Heart right ventricle (tissue), 16 donors: ENCODE results near the gene HNRNPA3. TPM values are rescaled to one million over a fixed set of nuclear protein-coding genes. Genes with fewer than 3 reads are reported as not detected.

Experiments used
- ATAC-seq, 8 donors: fragments of 200-7000 bp; cut with Tn5 transposase; one replicate each; pipeline ENCODE4 v1.9.1; 2020; ENCODE audit warnings: mild to moderate bottlenecking in 8 of 8, moderate library complexity in 8 of 8, moderate number of reproducible peaks in 1 of 8
- DNase-seq, 2 donors: peaks; one replicate each; pipeline ENCODE4 v3.0.0-alpha.2; 2020
- H3K27ac ChIP-seq, 10 donors: fragments of 200-600 bp; sonication (generic) in 2 of 10; one replicate each; pipeline versions ENCODE4 v1.5.0 to v1.8.0; 2020 to 2022; ENCODE audit warnings: mild to moderate bottlenecking in 3 of 10
- H3K27me3 ChIP-seq, 7 donors: fragments of 200-600 bp; one replicate each; pipeline ENCODE4 v1.8.0; 2021 to 2022; ENCODE audit warnings: mild to moderate bottlenecking in 2 of 7
- H3K36me3 ChIP-seq, 9 donors: fragments of 200-600 bp; sonication (generic) in 1 of 9; one replicate each; pipeline versions ENCODE4 v1.5.0 to v1.8.0; 2020 to 2022; ENCODE audit warnings: mild to moderate bottlenecking in 2 of 9
- H3K4me1 ChIP-seq, 9 donors: fragments of 200-600 bp; sonication (generic) in 1 of 9; one replicate each; pipeline versions ENCODE4 v1.5.0 to v1.8.0; 2020 to 2022; ENCODE audit warnings: mild to moderate bottlenecking in 4 of 9
- H3K4me3 ChIP-seq, 10 donors: fragments of 200-600 bp; sonication (generic) in 2 of 10; one replicate each; pipeline versions ENCODE4 v1.5.0 to v1.8.0; 2020 to 2022; ENCODE audit warnings: mild to moderate bottlenecking in 7 of 10, moderate library complexity in 2 of 10
- H3K9me3 ChIP-seq, 11 donors: fragments of 200-600 bp in 10 of 11; sonication (generic) in 2 of 11; one replicate each; pipeline versions ENCODE4 v1.5.0 to v1.8.0; 2013 to 2022; ENCODE audit warnings: mild to moderate bottlenecking in 2 of 11, control low read depth in 1 of 11, moderate library complexity in 1 of 11
- CTCF ChIP-seq, 9 donors: fragments of 200-600 bp; sonication (generic) in 2 of 9; IDR thresholded peaks; one replicate each; pipeline versions ENCODE4 v1.5.0 to v1.8.0; 2021 to 2022; ENCODE audit warnings: antibody characterized with exemption in 9 of 9, mild to moderate bottlenecking in 5 of 9, moderate library complexity in 1 of 9
- WGBS, 2 donors: extraction: QIAGEN DNeasy Blood & Tissue Kit; methylation state at CpG; one replicate each; pipeline ENCODE4 v1.1.7; 2013; ENCODE audit warnings: inconsistent platforms in 1 of 2; 5-methylcytosine and 5-hydroxymethylcytosine counted together
- intact Hi-C, 10 donors: fragments of 100-400 bp; cut with DNase I; formaldehyde crosslinking; loops; one replicate each; pipeline versions ENCODE4 v1.11.1 to v1.14.2; 2022
- polyA plus RNA-seq, 2 donors: library from polyadenylated mRNA; stranded (reverse); fragments of 200-250 nt; gene quantifications; one replicate each; pipeline ENCODE4 v1.2.3, GENCODE V29; 2013
- total RNA-seq, 10 donors: library from RNA; stranded (reverse); fragmentation: NEBNext Ultra II Directional in 3 of 10; extraction: Animal tissue kit (Norgen Biotek cat#: 25700) in 3 of 10; gene quantifications; one replicate each; pipeline versions ENCODE4 v1.2.1 to v1.2.4, GENCODE V29; 2021 to 2023
- donor health status: Arrhythmogenic right ventricular cardiomyopathy.
- donor health status: ischemic (EF 13 %, LVEDD 7.1; RV severe dilation, severe dysfunction).
- donor health status: healthy with polysubstance abuse.
- donor health status: DM: no; HTN: yes; CAD: no.
- donor health status: DM: no; HTN: no; CAD: no.
- donor health status: ischemic (EF 25% LVEDD 6.9; RV normal size, moderate dysfunction).
- donor health status: ischemic (EF 25% LVEDD 5.7; RV mildly dilated, moderate dysfunction).
- donor health status: healthy.
- donor health status: DM: yes; HTN: yes; CAD: no.
- donor health status: Ischemic cardiomyopathy.
- donor health status: ischemic (EF 35%, LVEDD 5.7; RV mildly dilated, moderate dysfunction).
- donor health status: nonischemic (EF 11% LVEDD 7.7; RV severe dilation, severe dysfunction).
- donor health status: DM: yes; HTN: yes; CAD: no.
- donor health status: PGD.
- donor health status: ischemic (EF 29% LVEDD 5.4; RV normal size, mild dysfunction).
- donor health status: nonischemic (EF 23%, LVEDD 6.1; RV moderate dilation, normal function).

The HNRNPA3 gene
- total and polyA plus RNA-seq, 12 donors: 63.7 to 93.8 (median 80.1) TPM

- H3K36me3 ChIP-seq: no peaks in the 10 kb centered on the region
- no peaks in the 10 kb centered on the region for H3K9me3 ChIP-seq
- no peak for TF ChIP-seq CTCF (IDR thresholded peaks at IDR 0.05)
- no peak overlapping the region for H3K27ac ChIP-seq
- WGBS, 2 donors: 65 to 66% methylated on average over 3 of the region's 3 CpGs
- no peaks in the 10 kb centered on the region for H3K27me3 ChIP-seq
- no peak for ATAC-seq
- no peak for DNase-seq
- intact Hi-C loops: no loop called here
- H3K4me3 ChIP-seq: no peak overlapping the region
- no peaks in the 10 kb centered on the region for H3K4me1 ChIP-seq
Observed at GRCh38 chr2:177201919-177202346, 10.7 kb upstream of the HNRNPA3 start.

- H3K36me3 ChIP-seq: no peaks in the 10 kb centered on the region
- no peak overlapping the region for H3K4me3 ChIP-seq
- TF ChIP-seq CTCF (IDR thresholded peaks at IDR 0.05): no peak
- H3K27ac ChIP-seq: no peak overlapping the region
- H3K4me1 ChIP-seq: peaks cover 0 to 4% (median 0%) of the 10 kb centered on the region in 9 donors
- no peaks in the 10 kb centered on the region for H3K27me3 ChIP-seq
- no peak for ATAC-seq
- intact Hi-C loops: no loop called here
- 79 to 80% methylated on average over 3 of the region's 3 CpGs for WGBS, 2 donors
- DNase-seq: no peak
- H3K9me3 ChIP-seq: no peaks in the 10 kb centered on the region
Observed at GRCh38 chr2:177204417-177204816, 8.2 kb upstream of the HNRNPA3 start.

- peak in 1 of 8 donors; percentile 26 for ATAC-seq
- Histone ChIP-seq H3K4me1 (peaks cover 0 to 19% (median 12%) of the 10 kb centered on the region in 9 donors), H3K4me3 (no peak overlapping the region), H3K27me3 (no peaks in the 10 kb centered on the region), H3K27ac (no peak overlapping the region), H3K36me3 (no peaks in the 10 kb centered on the region), H3K9me3 (no peaks in the 10 kb centered on the region)
- WGBS, 2 donors: 40 to 57% methylated on average over 2 of the region's 2 CpGs
- no peak for TF ChIP-seq CTCF (IDR thresholded peaks at IDR 0.05)
- DNase-seq: no peak
- intact Hi-C loops: loop anchor here in 3 of 10 donors (5.0 kb wide), 2 partner anchors 35 to 40 kb away; no protein-coding TSS in a partner anchor
Observed at GRCh38 chr2:177207101-177207500, 5.5 kb upstream of the HNRNPA3 start.

GRCh38 chr2:177211169-177211568 is 1.4 kb upstream of the HNRNPA3 start:
- 64 to 65% methylated on average over 7 of the region's 7 CpGs for WGBS, 2 donors
- peaks cover 0 to 23% (median 7%) of the 10 kb centered on the region in 9 donors for H3K36me3 ChIP-seq
- peak overlapping the region in 8 of 10 donors; percentile 69 to 96 (median 88) for H3K4me3 ChIP-seq
- H3K27me3 ChIP-seq: no peaks in the 10 kb centered on the region
- no peak for ATAC-seq
- TF ChIP-seq CTCF (IDR thresholded peaks at IDR 0.05): no peak
- H3K4me1 ChIP-seq: peaks cover 4 to 44% (median 37%) of the 10 kb centered on the region in 9 donors
- peak overlapping the region; percentile 68 to 100 (median 99) for H3K27ac ChIP-seq
- intact Hi-C loops: loop anchor here in 2 of 10 donors (5.0 kb wide), 2 partner anchors 51 to 121 kb away; partner anchors contain the start of gene NFE2L2 (in 1 of the 2)
- no peak for DNase-seq
- H3K9me3 ChIP-seq: no peaks in the 10 kb centered on the region
